HCT116 (cell line): Measurements from ENCODE around the gene TNKS2. TPM values are rescaled to one million over a fixed set of nuclear protein-coding genes. Genes with fewer than 3 reads are reported as not detected.
"Not testable (repeated sequence)": the region's sequence is repeated elsewhere in the genome, so short reads cannot be mapped to it uniquely, and the experiment has no call there.

Source experiments
- ATAC-seq: fragments of 200-7000 bp; cut with Tn5 transposase; 2 replicates; pipeline ENCODE4 v1.9.1; 2020; ENCODE audit warnings: mild to moderate bottlenecking, moderate library complexity
- BruUV-seq: library from RNA; stranded (reverse); fragments of 400-500 nt; replicated peaks from 2 replicates; lab custom pipeline; 2021; lab: Mats Ljungman, UMichigan
- CTCF ChIA-PET: fragments of 300-600 bp; sonication (Branson Sonifier 250); formaldehyde crosslinking; loops from one replicate; lab custom pipeline; 2021; ENCODE audit warnings: antibody characterized with exemption; lab: Charles Lee
- POLR2A ChIA-PET: fragments of 300-600, 350-600 bp; sonication (Branson Sonifier 250); formaldehyde crosslinking; loops from one replicate; lab custom pipeline; 2021; ENCODE audit warnings: antibody characterized with exemption; lab: Charles Lee
- RAD21 ChIA-PET, 2 experiments: fragments of 300-600 bp; sonication (Branson Sonifier 250); formaldehyde crosslinking; loops; one replicate each; lab custom pipeline; 2023; ENCODE audit warnings: low total read pairs in 2 of 2; ENCODE audit not compliant: uncharacterized antibody in 2 of 2, unreplicated experiment in 2 of 2, low non-redundant PET in 1 of 2; lab: Charles Lee
- DNase-seq: peaks from one replicate; pipeline ENCODE4 v3.0.0-alpha.2; 2010; ENCODE audit warnings: low read depth, low spot score
- H2AFZ ChIP-seq: fragments of 200-600 bp; shearing (Covaris generic), sonication (generic); 2 replicates; pipeline ENCODE4 v1.6.1; 2017; ENCODE audit warnings: low read depth, mixed run types, mixed read lengths, antibody characterized with exemption, low read length; ENCODE audit not compliant: poor library complexity, severe bottlenecking
- H3K27ac ChIP-seq: 2 replicates; pipeline ENCODE4 v1.5.1; 2012; ENCODE audit warnings: low read depth, low read length
- H3K27me3 ChIP-seq: fragments of 200-600 bp; sonication (generic); 2 replicates; pipeline ENCODE4 v1.6.1; 2016; ENCODE audit warnings: mixed run types, low read length, mixed read lengths; ENCODE audit not compliant: insufficient read depth
- H3K36me3 ChIP-seq, 2 experiments: fragments of 200-500 bp in 1 of 2; fragments of 200-600 bp in 1 of 2; sonication (Bioruptor generic) in 1 of 2; sonication (generic) in 1 of 2; 2 replicates each; pipeline versions ENCODE4 v1.5.1 to v1.6.1; 2014 to 2016; ENCODE audit warnings: low read length in 2 of 2, inconsistent platforms in 1 of 2, mixed read lengths in 1 of 2, mixed run types in 1 of 2; ENCODE audit not compliant: insufficient read depth in 2 of 2, control insufficient read depth in 1 of 2
- H3K4me1 ChIP-seq, 2 experiments: fragments of 200-600 bp in 1 of 2; sonication (generic) in 1 of 2; 2 replicates each; pipeline versions ENCODE4 v1.5.1 to v1.6.1; 2012 to 2017; ENCODE audit warnings: low read length in 2 of 2, inconsistent platforms in 1 of 2, mild to moderate bottlenecking in 1 of 2, mixed read lengths in 1 of 2, mixed run types in 1 of 2, moderate library complexity in 1 of 2; ENCODE audit not compliant: insufficient read depth in 2 of 2, control insufficient read depth in 1 of 2
- H3K4me2 ChIP-seq: fragments of 200-600 bp; sonication (generic); 2 replicates; pipeline ENCODE4 v1.6.1; 2017; ENCODE audit warnings: mixed run types, low read length, mixed read lengths
- H3K4me3 ChIP-seq, 2 experiments: fragments of 200-600 bp in 1 of 2; sonication (generic) in 1 of 2; replicated peaks in 1 of 2; 2 replicates each; pipeline ENCODE4 v1.5.1; 2011 to 2016; ENCODE audit warnings: low read length in 2 of 2, control low read depth in 1 of 2, low read depth in 1 of 2, mild to moderate bottlenecking in 1 of 2, mixed read lengths in 1 of 2, mixed run types in 1 of 2
- H3K79me2 ChIP-seq: fragments of 200-600 bp; sonication (generic); 2 replicates; pipeline ENCODE4 v1.6.1; 2017; ENCODE audit warnings: mild to moderate bottlenecking, mixed run types, low read length, moderate library complexity, mixed read lengths; ENCODE audit not compliant: insufficient read depth
- H3K9ac ChIP-seq: fragments of 200-600 bp; sonication (generic); 2 replicates; pipeline ENCODE4 v1.6.1; 2016; ENCODE audit warnings: low read length, mixed read lengths
- H3K9me2 ChIP-seq: fragments of 200-600 bp; sonication (generic), shearing (Covaris generic); 2 replicates; pipeline ENCODE4 v1.6.1; 2017; ENCODE audit warnings: mixed run types, mild to moderate bottlenecking, moderate library complexity; ENCODE audit not compliant: insufficient read depth
- H3K9me3 ChIP-seq, 2 experiments: fragments of 200-500 bp in 1 of 2; fragments of 200-600 bp in 1 of 2; sonication (Bioruptor generic) in 1 of 2; sonication (generic) in 1 of 2; 2 replicates each; pipeline ENCODE4 v1.6.1; 2014 to 2017; ENCODE audit warnings: low read length in 2 of 2, mixed read lengths in 2 of 2, inconsistent platforms in 1 of 2, low read depth in 1 of 2, mild to moderate bottlenecking in 1 of 2, mixed run types in 1 of 2, moderate library complexity in 1 of 2; ENCODE audit not compliant: control insufficient read depth in 1 of 2, insufficient read depth in 1 of 2
- H4K20me1 ChIP-seq: fragments of 200-600 bp; sonication (generic), shearing (Covaris generic); 2 replicates; pipeline ENCODE4 v1.6.1; 2017; ENCODE audit warnings: mixed run types, mild to moderate bottlenecking, moderate library complexity; ENCODE audit not compliant: insufficient read depth
- ATF3 ChIP-seq: IDR thresholded peaks from 2 replicates; pipeline ENCODE4 v1.6.1; 2012
- CTCF ChIP-seq, 3 experiments: fragments of 200-600 bp in 1 of 3; sonication (generic) in 1 of 3; IDR thresholded peaks in 2 of 3; conservative IDR thresholded peaks in 1 of 3; 2 replicates each; pipeline ENCODE4 v1.5.1; 2012 to 2017; ENCODE audit warnings: low read depth in 2 of 3, low read length in 2 of 3, antibody characterized with exemption in 1 of 3, borderline replicate concordance in 1 of 3, control low read depth in 1 of 3, mild to moderate bottlenecking in 1 of 3, mixed read lengths in 1 of 3, mixed run types in 1 of 3, moderate library complexity in 1 of 3; ENCODE audit not compliant: insufficient read depth in 1 of 3
- EGR1 ChIP-seq: IDR thresholded peaks from 2 replicates; pipeline ENCODE4 v1.6.1; 2012; ENCODE audit warnings: low read depth
- EZH2 ChIP-seq: fragments of 200-600 bp; sonication (generic); IDR thresholded peaks from 2 replicates; pipeline ENCODE4 v1.6.1; 2017; ENCODE audit warnings: antibody characterized with exemption, mixed run types
- FOSL1 ChIP-seq: IDR thresholded peaks from 2 replicates; pipeline ENCODE4 v1.6.1; 2012; ENCODE audit warnings: low read depth
- JUND ChIP-seq: IDR thresholded peaks from 2 replicates; pipeline ENCODE4 v1.6.1; 2012
- POLR2AphosphoS5 ChIP-seq: IDR thresholded peaks from 2 replicates; pipeline ENCODE4 v1.6.1; 2011; ENCODE audit warnings: mild to moderate bottlenecking, low read depth, low read length, moderate library complexity
- RAD21 ChIP-seq: IDR thresholded peaks from 2 replicates; pipeline ENCODE4 v1.6.1; 2012; ENCODE audit warnings: low read depth, mild to moderate bottlenecking
- SIN3A ChIP-seq: IDR thresholded peaks from 2 replicates; pipeline ENCODE4 v1.6.1; 2012; ENCODE audit warnings: low read depth
- SP1 ChIP-seq: IDR thresholded peaks from 2 replicates; pipeline ENCODE4 v1.6.1; 2012; ENCODE audit warnings: low read depth
- TCF7L2 ChIP-seq: IDR thresholded peaks from 2 replicates; pipeline ENCODE4 v1.7.0; 2011; ENCODE audit warnings: borderline replicate concordance, inconsistent platforms; ENCODE audit not compliant: insufficient read depth, insufficient read length; ENCODE audit errors: extremely low read depth
- YY1 ChIP-seq: IDR thresholded peaks from 2 replicates; pipeline ENCODE4 v1.6.1; 2011; ENCODE audit warnings: low read length, low read depth, moderate library complexity, mild to moderate bottlenecking; ENCODE audit not compliant: insufficient replicate concordance; ENCODE audit errors: extremely low read depth
- ZFX ChIP-seq: fragments of 450-650 bp; IDR thresholded peaks from 2 replicates; pipeline ENCODE4 v1.6.1; 2017
- ZNF274 ChIP-seq: fragments of 200-500 bp; sonication (Bioruptor generic); IDR thresholded peaks from 2 replicates; pipeline ENCODE4 v1.6.1; 2014; ENCODE audit warnings: mild to moderate bottlenecking, low read depth, low read length, inconsistent platforms
- intact Hi-C: fragments of 100-400 bp; cut with micrococcal nuclease; formaldehyde crosslinking; loops from 2 replicates; pipeline ENCODE4 v1.10.0; 2022
- total RNA-seq: library from RNA; stranded (reverse); gene quantifications from one replicate; pipeline ENCODE4 v1.2.1, GENCODE V29; 2021; ENCODE audit not compliant: unreplicated experiment
- TF ChIP-seq, protein P1 (sequence below): IDR thresholded peaks from 2 replicates; pipeline ENCODE4 v1.6.1; 2012

TNKS2 gene
- total RNA-seq, 1 experiment from 2014 or later: 20.7 TPM

- TF ChIP-seq POLR2AphosphoS5 (no peak), FOSL1 (no peak), RAD21 (no peak), ZFX (no peak), JUND (no peak), CTCF (IDR thresholded peaks at IDR 0.05 in 2 of 3, conservative IDR thresholded peaks at IDR 0.05 in 1 of 3; ENCODE audit: borderline replicate concordance in 1 of 3, insufficient read depth in 1 of 3, low read depth in 2 of 3, low read length in 2 of 3) (no peak), TCF7L2 (no peak), SP1 (no peak)
- TF ChIP-seq, all 23 proteins: peak for 0
Measured at GRCh38 chr10:91891125-91892001, 93.1 kb downstream of the TNKS2 start (continued).

DNA sequence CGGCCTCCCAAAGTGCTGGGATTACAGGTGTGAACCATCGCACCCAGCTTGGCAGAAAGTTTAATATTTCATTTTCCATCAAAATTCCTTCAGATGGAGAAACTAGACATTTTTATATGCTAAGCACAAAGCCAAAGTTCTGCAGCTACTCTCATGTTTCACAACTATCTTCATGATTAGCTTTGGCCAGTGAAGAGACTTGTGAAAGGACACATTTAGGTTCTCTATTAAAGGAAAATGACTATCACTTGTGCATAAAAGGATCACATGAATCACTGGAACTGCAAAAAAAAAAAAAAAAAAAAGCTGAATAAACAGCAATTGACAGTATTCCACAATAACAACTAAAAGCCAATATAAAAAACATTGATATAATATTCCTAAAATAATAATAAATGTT lies 94.8 kb downstream of the TNKS2 start:
- H4K20me1 ChIP-seq: no peaks in the 10 kb centered on the region
- H3K9me2 ChIP-seq: no peaks in the 10 kb centered on the region
- no peak for ATAC-seq
- TF ChIP-seq ATF3 (no peak), ZNF274 (no peak), EZH2 (no peak), YY1 (no peak), SIN3A (no peak), EGR1 (no peak)
- TF ChIP-seq, protein P1, sequence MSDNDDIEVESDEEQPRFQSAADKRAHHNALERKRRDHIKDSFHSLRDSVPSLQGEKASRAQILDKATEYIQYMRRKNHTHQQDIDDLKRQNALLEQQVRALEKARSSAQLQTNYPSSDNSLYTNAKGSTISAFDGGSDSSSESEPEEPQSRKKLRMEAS: no peak
- no peaks in the 10 kb centered on the region for H3K79me2 ChIP-seq
- H2AFZ ChIP-seq: no peak overlapping the region
- H3K4me3 ChIP-seq: no peak overlapping the region
- no peaks in the 10 kb centered on the region for H3K27me3 ChIP-seq
- peaks cover 8 to 9% of the 10 kb centered on the region in 2 experiments; a peak in 3 of 4 replicates for H3K4me1 ChIP-seq
- H3K27ac ChIP-seq: no peak overlapping the region
- BruUV-seq: no TSS peak
- intact Hi-C loops: no loop called here
- DNase-seq: no peak
- H3K4me2 ChIP-seq: no peak overlapping the region
- RAD21 ChIA-PET: no interaction called here
- H3K36me3 ChIP-seq: no peaks in the 10 kb centered on the region
- no peaks in the 10 kb centered on the region for H3K9me3 ChIP-seq
- POLR2A ChIA-PET: interaction anchor here (0.6 kb wide), 1 partner anchor 114 kb away, joined by 3 read pairs; no protein-coding TSS in a partner anchor
- no peak overlapping the region for H3K9ac ChIP-seq
- CTCF ChIA-PET: no interaction called here

- H3K27ac ChIP-seq, H3K4me3 ChIP-seq, H3K9ac ChIP-seq, H4K20me1 ChIP-seq, H3K79me2 ChIP-seq, BruUV-seq, CTCF ChIA-PET, H3K36me3 ChIP-seq, H3K27me3 ChIP-seq, ATAC-seq, H3K4me1 ChIP-seq, H3K4me2 ChIP-seq, H3K9me3 ChIP-seq, POLR2A ChIA-PET, intact Hi-C loops, DNase-seq, H2AFZ ChIP-seq, RAD21 ChIA-PET, H3K9me2 ChIP-seq: not testable (repeated sequence)
Measured at GRCh38 chr10:91894261-91894685, 96.0 kb downstream of the TNKS2 start.
